GM23338 (cell line): Measurements from ENCODE around the gene AP4S1. TPM values are rescaled to one million over a fixed set of nuclear protein-coding genes. Genes with fewer than 3 reads are reported as not detected.

Experiments used
- ATAC-seq: fragments of 200-7000 bp; cut with Tn5 transposase; 3 replicates; pipeline ENCODE4 v1.9.1; 2020
- DNase-seq: peaks from one replicate; pipeline ENCODE4 v3.0.0-alpha.2; 2015; ENCODE audit warnings: low spot score
- H2AFZ ChIP-seq: fragments of 200-600 bp; sonication (generic); 2 replicates; pipeline ENCODE4 v1.8.0; 2016; ENCODE audit warnings: antibody characterized with exemption, mild to moderate bottlenecking, moderate library complexity
- H3F3A ChIP-seq: fragments of 200-600 bp; sonication (generic); replicated peaks from 2 replicates; pipeline ENCODE4 v1.8.0; 2017; ENCODE audit warnings: antibody characterized with exemption, mixed run types, low read depth
- H3K27ac ChIP-seq: fragments of 200-600 bp; sonication (generic); 2 replicates; pipeline ENCODE4 v1.6.1; 2016; ENCODE audit warnings: low read depth
- H3K27me3 ChIP-seq: fragments of 200-600 bp; sonication (generic); 2 replicates; pipeline ENCODE4 v1.8.0; 2016; ENCODE audit warnings: mild to moderate bottlenecking, mixed run types, moderate library complexity; ENCODE audit not compliant: insufficient read depth
- H3K36me3 ChIP-seq: fragments of 200-600 bp; sonication (generic); 2 replicates; pipeline ENCODE4 v1.8.0; 2016; ENCODE audit warnings: mild to moderate bottlenecking; ENCODE audit not compliant: insufficient read depth
- H3K4me1 ChIP-seq: fragments of 200-600 bp; sonication (generic); 2 replicates; pipeline ENCODE4 v1.8.0; 2016; ENCODE audit warnings: mild to moderate bottlenecking, moderate library complexity; ENCODE audit not compliant: insufficient read depth
- H3K4me2 ChIP-seq: fragments of 200-600 bp; sonication (generic); 2 replicates; pipeline ENCODE4 v1.7.1; 2017; ENCODE audit warnings: mixed run types
- H3K4me3 ChIP-seq: fragments of 200-600 bp; sonication (generic); 2 replicates; pipeline ENCODE4 v1.6.1; 2016; ENCODE audit warnings: mixed run types
- H3K79me2 ChIP-seq: fragments of 200-600 bp; sonication (generic); replicated peaks from 2 replicates; pipeline ENCODE4 v1.8.0; 2017; ENCODE audit warnings: mild to moderate bottlenecking; ENCODE audit not compliant: insufficient read depth
- H3K9me2 ChIP-seq: fragments of 200-600 bp; sonication (generic); 2 replicates; pipeline ENCODE4 v1.8.0; 2017; ENCODE audit not compliant: insufficient read depth
- H4K20me1 ChIP-seq: fragments of 200-600 bp; sonication (generic); replicated peaks from 2 replicates; pipeline ENCODE4 v1.8.0; 2017; ENCODE audit warnings: mild to moderate bottlenecking; ENCODE audit not compliant: insufficient read depth
- H3K27ac Mint-ChIP-seq: 2 replicates; pipeline ENCODE4 v1.8.0; 2020; ENCODE audit warnings: inconsistent platforms, mild to moderate bottlenecking, moderate library complexity, mixed read lengths
- H3K27me3 Mint-ChIP-seq: 3 replicates; pipeline ENCODE4 v1.8.0; 2022; ENCODE audit warnings: low read depth, mild to moderate bottlenecking, moderate library complexity, mixed read lengths, inconsistent platforms; ENCODE audit not compliant: insufficient read depth, poor library complexity
- H3K36me3 Mint-ChIP-seq: 3 replicates; pipeline ENCODE4 v1.8.0; 2021; ENCODE audit warnings: low read depth, mild to moderate bottlenecking, inconsistent platforms, moderate library complexity, mixed read lengths
- H3K4me1 Mint-ChIP-seq: 3 replicates; pipeline ENCODE4 v1.8.0; 2020; ENCODE audit warnings: mild to moderate bottlenecking, inconsistent platforms, mixed read lengths
- H3K4me3 Mint-ChIP-seq: 3 replicates; pipeline ENCODE4 v1.8.0; 2021; ENCODE audit warnings: moderate library complexity, mild to moderate bottlenecking, inconsistent platforms, mixed read lengths
- H3K9me3 Mint-ChIP-seq: 3 replicates; pipeline ENCODE4 v1.8.0; 2020; ENCODE audit warnings: moderate library complexity, mild to moderate bottlenecking, inconsistent platforms, mixed read lengths
- CTCF ChIP-seq, 2 experiments: fragments of 200-600 bp in 1 of 2; sonication (generic) in 1 of 2; conservative IDR thresholded peaks; 2 replicates each; pipeline versions ENCODE4 v1.5.1 to v1.6.1; 2016 to 2017; ENCODE audit warnings: antibody characterized with exemption in 2 of 2, low read depth in 2 of 2, mild to moderate bottlenecking in 2 of 2, moderate library complexity in 1 of 2
- ETS1 ChIP-seq: IDR thresholded peaks from 2 replicates; pipeline ENCODE4 v1.6.1; 2016; ENCODE audit warnings: antibody characterized with exemption
- EZH2phosphoT487 ChIP-seq: fragments of 200-600 bp; sonication (generic); IDR thresholded peaks from one replicate; pipeline ENCODE4 v1.8.1; 2018; ENCODE audit warnings: antibody characterized with exemption; ENCODE audit not compliant: unreplicated experiment
- JUNB ChIP-seq: IDR thresholded peaks from one replicate; pipeline ENCODE4 v1.6.1; 2016; ENCODE audit warnings: antibody characterized with exemption; ENCODE audit not compliant: unreplicated experiment
- POLR2AphosphoS5 ChIP-seq: IDR thresholded peaks from 2 replicates; pipeline ENCODE4 v1.6.1; 2016; ENCODE audit warnings: antibody characterized with exemption, low read depth
- STAT1 ChIP-seq: IDR thresholded peaks from one replicate; pipeline ENCODE4 v1.6.1; 2016; ENCODE audit warnings: antibody characterized with exemption; ENCODE audit not compliant: unreplicated experiment
- ZNF462 ChIP-seq: fragments of 250-450 bp; sonication (Bioruptor Pico); IDR thresholded peaks from 2 replicates; pipeline ENCODE4 v1.5.0; 2020; ENCODE audit warnings: mild to moderate bottlenecking, moderate library complexity
- polyA plus RNA-seq: library from polyadenylated mRNA; unstranded; fragments of >200 nt; fragmentation: Nextera tagmentation; extraction: Ambion mirVana; gene quantifications from 2 replicates; pipeline ENCODE4 v1.2.1, GENCODE V29; 2016
- total RNA-seq: library from RNA; depleted of rRNA; stranded (reverse); fragments of >200 nt; shearing (Covaris generic); gene quantifications from 2 replicates; pipeline ENCODE4 v1.2.3, GENCODE V29; 2014

The AP4S1 gene
- total and polyA plus RNA-seq, 2 experiments from 2014 or later, result 13.4 to 15.7 TPM

DNA sequence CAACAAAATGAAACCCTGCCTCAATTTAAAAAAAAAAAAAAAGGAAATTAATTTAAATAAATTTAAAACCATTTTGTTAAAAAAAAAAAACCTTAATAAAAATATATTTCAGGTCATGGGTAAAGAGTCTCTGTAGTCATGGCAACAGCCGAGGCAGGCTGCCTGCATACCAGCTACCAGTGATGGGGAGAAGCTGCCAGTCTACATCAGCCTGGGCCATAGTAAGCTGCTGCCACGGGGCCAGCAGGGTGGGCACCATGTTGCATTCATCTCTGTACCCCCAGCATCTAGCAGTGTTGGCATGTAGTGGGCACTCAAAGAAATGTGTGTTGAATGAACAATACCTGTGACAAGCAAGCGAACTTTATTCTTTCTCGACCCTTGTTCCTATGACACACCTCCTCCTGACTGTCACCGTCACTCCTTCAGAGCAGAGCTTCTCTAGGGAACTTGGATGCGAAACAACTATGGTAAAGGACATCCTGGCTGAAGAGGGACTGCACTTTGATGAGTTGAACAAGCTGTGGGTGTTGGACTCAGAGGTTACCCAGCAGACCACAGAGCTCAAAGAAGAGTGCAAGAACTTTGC lies 7.3 kb upstream of the AP4S1 start:
- peaks cover 100% of the 10 kb centered on the region for H3K79me2 ChIP-seq

GRCh38 chr14:31020834-31021575 lies 4.4 kb upstream of the AP4S1 start:
- peaks cover 52% of the 10 kb centered on the region for H4K20me1 ChIP-seq
- no peaks in the 10 kb centered on the region for H3F3A ChIP-seq
- H3K4me3 ChIP-seq, result no peak overlapping the region
- Mint-ChIP-seq H3K27ac (no peak overlapping the region), H3K4me3 (no peak overlapping the region), H3K27me3 (peaks cover 3% of the 10 kb centered on the region), H3K9me3 (no peaks in the 10 kb centered on the region), H3K36me3 (peaks cover 18% of the 10 kb centered on the region), H3K4me1 (peaks cover 23% of the 10 kb centered on the region)
- no peaks in the 10 kb centered on the region for H3K27me3 ChIP-seq
- H3K4me1 ChIP-seq, result peaks cover 15% of the 10 kb centered on the region; the same call in 1 of the 2 replicates
- H3K36me3 ChIP-seq, result no peaks in the 10 kb centered on the region
- no peak overlapping the region for H3K4me2 ChIP-seq
- H3K27ac ChIP-seq, result no peak overlapping the region
- no peak overlapping the region for H2AFZ ChIP-seq
- H3K79me2 ChIP-seq, result peaks cover 96% of the 10 kb centered on the region
- ATAC-seq, result no peak
- no peaks in the 10 kb centered on the region for H3K9me2 ChIP-seq
- no peak for DNase-seq
- TF ChIP-seq EZH2phosphoT487 (no peak), POLR2AphosphoS5 (no peak), STAT1 (no peak), ZNF462 (CRISPR knock-in tag) (no peak)

More for the DNA sequence above, 7.3 kb upstream of the AP4S1 start:
- H3K36me3 ChIP-seq, result no peaks in the 10 kb centered on the region
- no peak overlapping the region for H3K4me3 ChIP-seq
- H3K4me1 Mint-ChIP-seq, result peaks cover 9% of the 10 kb centered on the region; the same call in 1 of the 3 replicates
- H3F3A ChIP-seq, result no peaks in the 10 kb centered on the region
- TF ChIP-seq EZH2phosphoT487 (no peak), JUNB (no peak), ETS1 (no peak), CTCF (conservative IDR thresholded peaks at IDR 0.05; ENCODE audit: low read depth in 2 of 2) (no peak)
- DNase-seq (no peak), ATAC-seq (no peak)
- no peaks in the 10 kb centered on the region for H3K9me2 ChIP-seq
- H3K27me3 ChIP-seq, result no peaks in the 10 kb centered on the region
- H3K27ac Mint-ChIP-seq, result no peak overlapping the region
- H3K9me3 Mint-ChIP-seq, result no peaks in the 10 kb centered on the region
- H2AFZ ChIP-seq, result no peak overlapping the region
- H4K20me1 ChIP-seq, result peaks cover 58% of the 10 kb centered on the region
- no peaks in the 10 kb centered on the region for H3K4me1 ChIP-seq
- H3K27me3 Mint-ChIP-seq, result peaks cover 5% of the 10 kb centered on the region
- no peak overlapping the region for H3K4me2 ChIP-seq
- no peak overlapping the region for H3K4me3 Mint-ChIP-seq
- peaks cover 20% of the 10 kb centered on the region for H3K36me3 Mint-ChIP-seq
- 0 out of 2 replicates have a peak overlapping the region, but pooled peaks have one; percentile 30 for H3K27ac ChIP-seq
